Natural killer cell (primary cell): ENCODE data around the gene TMEM101. TPM values are rescaled to one million over a fixed set of nuclear protein-coding genes. Genes with fewer than 3 reads are reported as not detected.

Experiments
- ATAC-seq, 3 donors: fragments of 150-1000 bp in 2 of 3; fragments of 200-7000 bp in 1 of 3; cut with Tn5 transposase; 1 replicate in 1 of 3; 2 replicates in 2 of 3; pipeline ENCODE4 v1.10.0; 2021; ENCODE audit warnings: mild to moderate bottlenecking in 2 of 3, moderate library complexity in 2 of 3
- DNase-seq, 2 donors: peaks; one replicate each; pipeline versions ENCODE4 v3.0.0 to v3.0.0-alpha.2; 2013 to 2021; ENCODE audit warnings: mixed read lengths in 1 of 2
- H3K27ac ChIP-seq: one replicate; pipeline ENCODE4 v1.5.1; 2013; ENCODE audit warnings: mild to moderate bottlenecking, low read length
- H3K27me3 ChIP-seq: one replicate; pipeline ENCODE4 v1.6.1; 2013; ENCODE audit warnings: low read length; ENCODE audit not compliant: control insufficient read depth, insufficient read depth
- H3K36me3 ChIP-seq: one replicate; pipeline ENCODE4 v1.6.1; 2013; ENCODE audit warnings: low read length; ENCODE audit not compliant: control insufficient read depth, insufficient read depth
- H3K4me1 ChIP-seq: one replicate; pipeline ENCODE4 v1.6.1; 2013; ENCODE audit warnings: low read length; ENCODE audit not compliant: control insufficient read depth, insufficient read depth
- H3K4me3 ChIP-seq: one replicate; pipeline ENCODE4 v1.5.1; 2013; ENCODE audit warnings: low read length
- H3K9me3 ChIP-seq: one replicate; pipeline ENCODE4 v1.6.1; 2013; ENCODE audit warnings: low read length; ENCODE audit not compliant: control insufficient read depth, insufficient read depth
- H3K27ac Mint-ChIP-seq, 2 donors: one replicate each; pipeline ENCODE4 v1.8.0; 2022; ENCODE audit warnings: mild to moderate bottlenecking in 2 of 2, mixed read lengths in 2 of 2, moderate library complexity in 1 of 2
- H3K27me3 Mint-ChIP-seq, 2 donors: one replicate each; pipeline ENCODE4 v1.8.0; 2022; ENCODE audit warnings: low read depth in 2 of 2, mixed read lengths in 2 of 2
- H3K36me3 Mint-ChIP-seq: one replicate; pipeline ENCODE4 v1.8.0; 2022; ENCODE audit warnings: mixed read lengths
- H3K4me1 Mint-ChIP-seq, 2 donors: one replicate each; pipeline ENCODE4 v1.8.0; 2022; ENCODE audit warnings: mixed read lengths in 2 of 2
- H3K4me3 Mint-ChIP-seq: one replicate; pipeline ENCODE4 v1.8.0; 2022; ENCODE audit warnings: mild to moderate bottlenecking, moderate library complexity, mixed read lengths
- H3K9me3 Mint-ChIP-seq, 2 donors: one replicate each; pipeline ENCODE4 v1.8.0; 2022; ENCODE audit warnings: mixed read lengths in 2 of 2
- CTCF ChIP-seq: fragments of 200-600 bp; IDR thresholded peaks from one replicate; pipeline ENCODE4 v1.8.0; 2022; ENCODE audit warnings: antibody characterized with exemption
- WGBS: methylation state at CpG from one replicate; pipeline ENCODE4 v1.1.7; 2013; ENCODE audit warnings: missing lambda C conversion rate; ENCODE audit not compliant: insufficient coverage; 5-methylcytosine and 5-hydroxymethylcytosine counted together
- intact Hi-C: fragments of 100-400 bp; cut with micrococcal nuclease; formaldehyde crosslinking; loops from one replicate; pipeline ENCODE4 v1.14.2; 2022
- total RNA-seq, 4 donors: library from RNA; stranded (reverse); fragments of 120-200 nt in 1 of 4; gene quantifications; one replicate each; pipeline versions ENCODE4 v1.2.3 to v1.2.4, GENCODE V29; 2013 to 2022

The TMEM101 gene
- total RNA-seq, 3 donors from 2014 or later (not counting 1 experiment from before 2014, with no cell fraction given) = 11.3 to 13.9 (median 11.5) TPM

GRCh38 chr17:44004077-44004760 is 10.5 kb downstream of the TMEM101 start, which contains the start of gene NAGS:
NAGS (plus strand) TSS chr17:44004622; CDS start chr17:44004664, 42 bp downstream.
- Histone ChIP-seq H3K4me1 (peaks cover 41% of the 10 kb centered on the region), H3K36me3 (no peaks in the 10 kb centered on the region), H3K27me3 (peaks cover 16% of the 10 kb centered on the region), H3K4me3 (peak within 1 kb of the TSS; percentile 51), H3K9me3 (no peaks in the 10 kb centered on the region), H3K27ac (no peak within 1 kb of the TSS)
- Mint-ChIP-seq H3K27ac (no peak within 1 kb of the TSS), H3K4me3 (peak within 1 kb of the TSS; percentile 40), H3K36me3 (no peaks in the 10 kb centered on the region), H3K9me3 (no peaks in the 10 kb centered on the region), H3K27me3 (peaks cover 9 to 18% of the 10 kb centered on the region in 2 donors), H3K4me1 (peaks cover 17 to 24% of the 10 kb centered on the region in 2 donors)
- ATAC-seq = no peak
- DNase-seq = peak; percentile 24 to 41
- intact Hi-C loops = no loop called here
- TF ChIP-seq CTCF = no peak
- WGBS = 15% methylated on average over 25 of the region's 25 CpGs

- Mint-ChIP-seq H3K4me1 (peaks cover 8 to 12% of the 10 kb centered on the region in 2 donors), H3K27ac (no peak overlapping the region), H3K4me3 (no peak overlapping the region), H3K9me3 (no peaks in the 10 kb centered on the region), H3K36me3 (no peaks in the 10 kb centered on the region), H3K27me3 (peaks cover 18 to 19% of the 10 kb centered on the region in 2 donors)
- ATAC-seq = no peak
- no peak overlapping the region for H3K27ac ChIP-seq
- 85% methylated on average over 9 of the region's 9 CpGs for WGBS
- TF ChIP-seq CTCF = no peak
- no peak for DNase-seq
- H3K9me3 ChIP-seq = no peaks in the 10 kb centered on the region
- no peaks in the 10 kb centered on the region for H3K36me3 ChIP-seq
- H3K4me3 ChIP-seq = no peak overlapping the region
- H3K27me3 ChIP-seq = peaks cover 16% of the 10 kb centered on the region
- H3K4me1 ChIP-seq = peaks cover 28% of the 10 kb centered on the region
- intact Hi-C loops = no loop called here
Measured at GRCh38 chr17:44002141-44002848, 12.5 kb downstream of the TMEM101 start.

- H3K27ac Mint-ChIP-seq = no peak overlapping the region
- no peaks in the 10 kb centered on the region for H3K9me3 Mint-ChIP-seq
- 97% methylated on average over 2 of the region's 2 CpGs for WGBS
- no peak overlapping the region for H3K4me3 ChIP-seq
- no peaks in the 10 kb centered on the region for H3K36me3 ChIP-seq
- no peaks in the 10 kb centered on the region for H3K9me3 ChIP-seq
- H3K36me3 Mint-ChIP-seq = no peaks in the 10 kb centered on the region
- no peak overlapping the region for H3K4me3 Mint-ChIP-seq
- DNase-seq (no peak), ATAC-seq (no peak)
- peaks cover 17% of the 10 kb centered on the region for H3K27me3 ChIP-seq
- peaks cover 18 to 19% of the 10 kb centered on the region in 2 donors for H3K27me3 Mint-ChIP-seq
- H3K27ac ChIP-seq = no peak overlapping the region
- H3K4me1 ChIP-seq = peaks cover 22% of the 10 kb centered on the region
- TF ChIP-seq CTCF = no peak
- intact Hi-C loops = no loop called here
- peaks cover 7 to 8% of the 10 kb centered on the region in 2 donors for H3K4me1 Mint-ChIP-seq
Measured at GRCh38 chr17:44001461-44001920, 13.3 kb downstream of the TMEM101 start.
